GM12878 (cell line): ENCODE measurements around the gene ISCU. TPM values are rescaled to one million over a fixed set of nuclear protein-coding genes. Genes with fewer than 3 reads are reported as not detected.

Experiments
- ATF2 ChIP-seq: IDR thresholded peaks from 2 replicates; pipeline ENCODE4 v1.6.1; 2012; ENCODE audit warnings: low read length, inconsistent platforms
- ELK1 ChIP-seq: IDR thresholded peaks from 2 replicates; pipeline ENCODE4 v1.6.1; 2012; ENCODE audit warnings: low read depth, low read length, improper control_type of control experiment
- GATAD2B ChIP-seq: fragments of 450-650 bp; conservative IDR thresholded peaks from 2 replicates; pipeline ENCODE4 v1.6.1; 2017; ENCODE audit warnings: low read depth, mild to moderate bottlenecking, moderate library complexity
- JUNB ChIP-seq: IDR thresholded peaks from 2 replicates; pipeline ENCODE4 v1.6.1; 2016; ENCODE audit warnings: antibody characterized with exemption, mild to moderate bottlenecking
- MTA2 ChIP-seq: fragments of 450-650 bp; IDR thresholded peaks from 2 replicates; pipeline ENCODE4 v1.6.1; 2016; ENCODE audit warnings: low read depth, mild to moderate bottlenecking, moderate library complexity
- PRDM15 ChIP-seq: fragments of 450-650 bp; formaldehyde crosslinking; IDR thresholded peaks from 2 replicates; pipeline ENCODE4 v1.4.0; 2020; ENCODE audit warnings: mild to moderate bottlenecking, moderate library complexity
- RB1 ChIP-seq: fragments of 450-650 bp; formaldehyde crosslinking; IDR thresholded peaks from 2 replicates; pipeline ENCODE4 v1.6.1; 2017; ENCODE audit warnings: mild to moderate bottlenecking, borderline replicate concordance
- SKIL ChIP-seq: fragments of 450-650 bp; IDR thresholded peaks from 2 replicates; pipeline ENCODE4 v1.6.1; 2017; ENCODE audit warnings: mild to moderate bottlenecking, low read depth, inconsistent platforms; ENCODE audit not compliant: poor library complexity, severe bottlenecking
- polyA plus RNA-seq, 11 experiments: library from polyadenylated mRNA; depleted of rRNA in 4 of 11; unstranded in 6 of 11; stranded (reverse) in 5 of 11; fragments of >200 nt; fragmentation: Nextera tagmentation in 4 of 11; fragmentation: Illumina TruSeq in 1 of 11; extraction: Ambion mirVana in 4 of 11; extraction: Trizol in 1 of 11; gene quantifications; 1 replicate in 1 of 11; 2 replicates in 10 of 11; pipeline versions ENCODE4 v1.2.1 to v1.2.3, GENCODE V29; 2011 to 2016; ENCODE audit warnings: inconsistent platforms in 2 of 11, missing spikeins in 2 of 11, low read depth in 1 of 11
- total RNA-seq, 4 experiments: library from RNA; depleted of rRNA in 3 of 4; stranded (reverse); fragments of >200 nt in 3 of 4; fragmentation: Illumina TruSeq in 1 of 4; extraction: Trizol in 1 of 4; gene quantifications; 2 replicates each; pipeline versions ENCODE4 v1.2.1 to v1.2.3, GENCODE V29; 2013 to 2021
- TF ChIP-seq, protein P1 (sequence below): fragments of 450-650 bp; IDR thresholded peaks from 2 replicates; pipeline ENCODE4 v1.6.1; 2018; ENCODE audit warnings: mild to moderate bottlenecking, low read depth, moderate library complexity; ENCODE audit not compliant: partially characterized antibody
- TF ChIP-seq, protein P2 (sequence below): fragments of 450-650 bp; IDR thresholded peaks from 2 replicates; pipeline ENCODE4 v1.6.1; 2017; ENCODE audit warnings: low read depth, mild to moderate bottlenecking, moderate library complexity

Gene ISCU
- total and polyA plus RNA-seq, 10 of the 15 experiments (the other 5 are each of a cell fraction or from before 2014, with no cell fraction given) = 32.8 to 260 (median 127) TPM

DNA sequence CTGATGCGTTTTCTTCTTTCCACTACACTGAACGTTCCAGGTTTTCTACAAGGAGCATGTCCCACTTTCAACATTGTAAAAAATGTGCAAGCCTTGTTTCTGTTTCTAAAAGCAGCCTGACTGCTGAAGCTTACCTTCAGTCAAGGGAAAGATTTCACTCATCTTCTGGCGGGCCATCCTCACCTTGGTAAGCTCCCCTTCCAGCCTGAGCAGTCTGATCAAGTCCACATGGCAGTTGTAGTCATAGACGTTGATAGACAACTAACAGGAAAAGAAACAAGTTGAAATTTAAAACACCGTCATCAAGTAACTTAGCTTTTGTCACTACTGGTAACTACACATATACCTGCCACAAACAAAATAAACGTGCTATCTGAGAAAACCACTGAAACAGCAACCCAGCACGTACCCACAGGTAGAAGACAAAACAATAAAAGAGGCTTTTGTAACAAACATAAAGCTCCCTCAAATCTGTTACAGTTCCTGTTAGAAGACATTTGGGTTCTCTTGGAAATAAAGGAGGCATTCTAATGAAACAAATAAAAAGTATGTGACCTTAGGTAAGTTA lies 13.4 kb upstream of the ISCU start (continued):
- TF ChIP-seq ELK1 (no peak), PRDM15 (CRISPR knock-in tag) (no peak), GATAD2B (no peak), JUNB (no peak), RB1 (no peak), MTA2 (peak; percentile 18; the same call in 1 of the 2 replicates), SKIL (peak; percentile 14), ATF2 (no peak)
- TF ChIP-seq, protein P1, sequence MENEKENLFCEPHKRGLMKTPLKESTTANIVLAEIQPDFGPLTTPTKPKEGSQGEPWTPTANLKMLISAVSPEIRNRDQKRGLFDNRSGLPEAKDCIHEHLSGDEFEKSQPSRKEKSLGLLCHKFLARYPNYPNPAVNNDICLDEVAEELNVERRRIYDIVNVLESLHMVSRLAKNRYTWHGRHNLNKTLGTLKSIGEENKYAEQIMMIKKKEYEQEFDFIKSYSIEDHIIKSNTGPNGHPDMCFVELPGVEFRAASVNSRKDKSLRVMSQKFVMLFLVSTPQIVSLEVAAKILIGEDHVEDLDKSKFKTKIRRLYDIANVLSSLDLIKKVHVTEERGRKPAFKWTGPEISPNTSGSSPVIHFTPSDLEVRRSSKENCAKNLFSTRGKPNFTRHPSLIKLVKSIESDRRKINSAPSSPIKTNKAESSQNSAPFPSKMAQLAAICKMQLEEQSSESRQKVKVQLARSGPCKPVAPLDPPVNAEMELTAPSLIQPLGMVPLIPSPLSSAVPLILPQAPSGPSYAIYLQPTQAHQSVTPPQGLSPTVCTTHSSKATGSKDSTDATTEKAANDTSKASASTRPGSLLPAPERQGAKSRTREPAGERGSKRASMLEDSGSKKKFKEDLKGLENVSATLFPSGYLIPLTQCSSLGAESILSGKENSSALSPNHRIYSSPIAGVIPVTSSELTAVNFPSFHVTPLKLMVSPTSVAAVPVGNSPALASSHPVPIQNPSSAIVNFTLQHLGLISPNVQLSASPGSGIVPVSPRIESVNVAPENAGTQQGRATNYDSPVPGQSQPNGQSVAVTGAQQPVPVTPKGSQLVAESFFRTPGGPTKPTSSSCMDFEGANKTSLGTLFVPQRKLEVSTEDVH = no peak
- TF ChIP-seq, protein P2, sequence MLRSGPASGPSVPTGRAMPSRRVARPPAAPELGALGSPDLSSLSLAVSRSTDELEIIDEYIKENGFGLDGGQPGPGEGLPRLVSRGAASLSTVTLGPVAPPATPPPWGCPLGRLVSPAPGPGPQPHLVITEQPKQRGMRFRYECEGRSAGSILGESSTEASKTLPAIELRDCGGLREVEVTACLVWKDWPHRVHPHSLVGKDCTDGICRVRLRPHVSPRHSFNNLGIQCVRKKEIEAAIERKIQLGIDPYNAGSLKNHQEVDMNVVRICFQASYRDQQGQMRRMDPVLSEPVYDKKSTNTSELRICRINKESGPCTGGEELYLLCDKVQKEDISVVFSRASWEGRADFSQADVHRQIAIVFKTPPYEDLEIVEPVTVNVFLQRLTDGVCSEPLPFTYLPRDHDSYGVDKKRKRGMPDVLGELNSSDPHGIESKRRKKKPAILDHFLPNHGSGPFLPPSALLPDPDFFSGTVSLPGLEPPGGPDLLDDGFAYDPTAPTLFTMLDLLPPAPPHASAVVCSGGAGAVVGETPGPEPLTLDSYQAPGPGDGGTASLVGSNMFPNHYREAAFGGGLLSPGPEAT = no peak
- TF ChIP-seq, all 136 proteins: peak for 6
